ENCODE data around the gene TTLL3. TPM values are rescaled to one million over a fixed set of nuclear protein-coding genes. Genes with fewer than 3 reads are reported as not detected.

Gene TTLL3
- total and polyA plus RNA-seq, 2 of the 13 experiments (the other 11 are each of a cell fraction or from before 2014, with no cell fraction given) = 9.5 to 51.2 TPM

DNA sequence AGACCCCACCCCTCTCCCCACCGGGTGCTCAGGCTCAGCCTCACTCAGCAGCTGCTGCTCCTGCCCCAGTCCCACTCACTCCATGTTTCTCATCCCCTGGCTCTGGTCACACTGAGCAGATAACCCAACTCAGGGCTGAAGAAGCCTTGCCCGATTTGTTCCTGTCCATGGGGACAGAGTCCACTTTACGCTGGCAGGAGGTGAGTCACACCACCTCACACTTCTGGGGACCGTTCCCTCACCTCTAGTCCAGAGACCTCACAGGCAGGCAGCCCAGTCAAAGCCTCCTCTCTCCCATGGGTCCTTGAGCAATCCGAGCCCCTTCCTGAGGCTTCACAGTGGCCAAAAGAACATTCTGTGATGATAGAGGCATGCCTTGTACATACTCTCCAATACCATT, 68.6 kb downstream of the TTLL3 start (continued):
- TF ChIP-seq PPARG (CRISPR knock-in tag; conservative IDR thresholded peaks at IDR 0.05) = peak; percentile 85
- TF ChIP-seq ZNF616 (CRISPR knock-in tag; IDR thresholded peaks at IDR 0.05; ENCODE audit: low read depth) = no peak
- TF ChIP-seq ZFX (CRISPR knock-in tag; IDR thresholded peaks at IDR 0.05; ENCODE audit: low read depth) = no peak
- TF ChIP-seq DZIP1 (CRISPR knock-in tag; IDR thresholded peaks at IDR 0.05) = 0 out of 2 replicates have a peak, but pooled peaks have one; percentile 36
- no peak for TF ChIP-seq MTF2 (CRISPR knock-in tag; IDR thresholded peaks at IDR 0.05; ENCODE audit: borderline replicate concordance)
- TF ChIP-seq ZFP36 (IDR thresholded peaks at IDR 0.05; ENCODE audit: borderline replicate concordance, low read depth, low read length, partially characterized antibody) = no peak
- TF ChIP-seq ZNF614 (CRISPR knock-in tag; IDR thresholded peaks at IDR 0.05; ENCODE audit: borderline replicate concordance) = peak; percentile 43; the same call in 1 of the 2 replicates
- TF ChIP-seq TGIF2 (CRISPR knock-in tag; IDR thresholded peaks at IDR 0.05) = no peak
- TF ChIP-seq PRPF4 (IDR thresholded peaks at IDR 0.05; ENCODE audit: low read depth, low read length, poor library complexity, severe bottlenecking) = no peak
- peak; percentile 20; the same call in 1 of the 2 replicates for TF ChIP-seq ZNF362 (CRISPR knock-in tag; IDR thresholded peaks at IDR 0.05; ENCODE audit: borderline replicate concordance)
- TF ChIP-seq IKZF1 (IDR thresholded peaks at IDR 0.05) = no peak
- no peak for TF ChIP-seq ZNF17 (CRISPR knock-in tag; IDR thresholded peaks at IDR 0.05)
- TF ChIP-seq PHB2 (IDR thresholded peaks at IDR 0.05; ENCODE audit: partially characterized antibody) = no peak
- TF ChIP-seq NFIB (CRISPR knock-in tag; IDR thresholded peaks at IDR 0.05; ENCODE audit: borderline replicate concordance) = no peak
- peak; percentile 85; the same call in 1 of the 2 replicates for TF ChIP-seq ZNF329 (CRISPR knock-in tag; IDR thresholded peaks at IDR 0.05; ENCODE audit: low read depth)
- TF ChIP-seq, protein P1, sequence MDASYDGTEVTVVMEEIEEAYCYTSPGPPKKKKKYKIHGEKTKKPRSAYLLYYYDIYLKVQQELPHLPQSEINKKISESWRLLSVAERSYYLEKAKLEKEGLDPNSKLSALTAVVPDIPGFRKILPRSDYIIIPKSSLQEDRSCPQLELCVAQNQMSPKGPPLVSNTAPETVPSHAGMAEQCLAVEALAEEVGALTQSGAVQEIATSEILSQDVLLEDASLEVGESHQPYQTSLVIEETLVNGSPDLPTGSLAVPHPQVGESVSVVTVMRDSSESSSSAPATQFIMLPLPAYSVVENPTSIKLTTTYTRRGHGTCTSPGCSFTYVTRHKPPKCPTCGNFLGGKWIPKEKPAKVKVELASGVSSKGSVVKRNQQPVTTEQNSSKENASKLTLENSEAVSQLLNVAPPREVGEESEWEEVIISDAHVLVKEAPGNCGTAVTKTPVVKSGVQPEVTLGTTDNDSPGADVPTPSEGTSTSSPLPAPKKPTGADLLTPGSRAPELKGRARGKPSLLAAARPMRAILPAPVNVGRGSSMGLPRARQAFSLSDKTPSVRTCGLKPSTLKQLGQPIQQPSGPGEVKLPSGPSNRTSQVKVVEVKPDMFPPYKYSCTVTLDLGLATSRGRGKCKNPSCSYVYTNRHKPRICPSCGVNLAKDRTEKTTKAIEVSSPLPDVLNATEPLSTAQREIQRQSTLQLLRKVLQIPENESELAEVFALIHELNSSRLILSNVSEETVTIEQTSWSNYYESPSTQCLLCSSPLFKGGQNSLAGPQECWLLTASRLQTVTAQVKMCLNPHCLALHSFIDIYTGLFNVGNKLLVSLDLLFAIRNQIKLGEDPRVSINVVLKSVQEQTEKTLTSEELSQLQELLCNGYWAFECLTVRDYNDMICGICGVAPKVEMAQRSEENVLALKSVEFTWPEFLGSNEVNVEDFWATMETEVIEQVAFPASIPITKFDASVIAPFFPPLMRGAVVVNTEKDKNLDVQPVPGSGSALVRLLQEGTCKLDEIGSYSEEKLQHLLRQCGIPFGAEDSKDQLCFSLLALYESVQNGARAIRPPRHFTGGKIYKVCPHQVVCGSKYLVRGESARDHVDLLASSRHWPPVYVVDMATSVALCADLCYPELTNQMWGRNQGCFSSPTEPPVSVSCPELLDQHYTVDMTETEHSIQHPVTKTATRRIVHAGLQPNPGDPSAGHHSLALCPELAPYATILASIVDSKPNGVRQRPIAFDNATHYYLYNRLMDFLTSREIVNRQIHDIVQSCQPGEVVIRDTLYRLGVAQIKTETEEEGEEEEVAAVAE (CRISPR knock-in tag; IDR thresholded peaks at IDR 0.05; ENCODE audit: borderline replicate concordance) = peak; percentile 34; the same call in 1 of the 2 replicates
- no peak for TF ChIP-seq NR2F2 (IDR thresholded peaks at IDR 0.05; ENCODE audit: borderline replicate concordance, low read depth)
- TF ChIP-seq DNMT3B (CRISPR knock-in tag; conservative IDR thresholded peaks at IDR 0.05) = no peak
- no peak for TF ChIP-seq ZNF879 (CRISPR knock-in tag; IDR thresholded peaks at IDR 0.05)
- no peak for TF ChIP-seq BRCA1 (CRISPR knock-in tag; IDR thresholded peaks at IDR 0.05)
- no peak for TF ChIP-seq SP140L (CRISPR knock-in tag; IDR thresholded peaks at IDR 0.05; ENCODE audit: borderline replicate concordance)
- peak; percentile 24; the same call in 1 of the 2 replicates for TF ChIP-seq ZNF670 (CRISPR knock-in tag; IDR thresholded peaks at IDR 0.05; ENCODE audit: borderline replicate concordance)
- TF ChIP-seq ZNF558 (CRISPR knock-in tag; IDR thresholded peaks at IDR 0.05; ENCODE audit: borderline replicate concordance) = no peak

All from HepG2 (cell line).